Suprapubic skin (tissue), 4 donors: Measurements from ENCODE around the gene CSRNP3. TPM values are rescaled to one million over a fixed set of nuclear protein-coding genes. Genes with fewer than 3 reads are reported as not detected.

Experiments used
- DNase-seq, 2 donors: peaks; one replicate each; pipeline ENCODE4 v3.0.0-alpha.2; 2019; ENCODE audit warnings: low spot score in 2 of 2
- H3K27ac ChIP-seq: fragments of 200-600 bp; sonication (generic); one replicate; pipeline ENCODE4 v1.5.1; 2019
- H3K27me3 ChIP-seq: fragments of 200-600 bp; sonication (generic); one replicate; pipeline ENCODE4 v1.5.1; 2019
- H3K36me3 ChIP-seq: fragments of 200-600 bp; sonication (generic); one replicate; pipeline ENCODE4 v1.5.1; 2019
- H3K4me1 ChIP-seq: fragments of 200-600 bp; sonication (generic); one replicate; pipeline ENCODE4 v1.5.1; 2019
- H3K4me3 ChIP-seq: fragments of 200-600 bp; sonication (generic); one replicate; pipeline ENCODE4 v1.5.1; 2019; ENCODE audit warnings: mild to moderate bottlenecking
- H3K9me3 ChIP-seq: fragments of 200-600 bp; sonication (generic); one replicate; pipeline ENCODE4 v1.5.1; 2019
- EP300 ChIP-seq: sonication (generic); formaldehyde crosslinking; IDR thresholded peaks from one replicate; pipeline ENCODE4 v1.6.1; 2017; ENCODE audit warnings: antibody characterized with exemption
- POLR2A ChIP-seq, 2 donors: fragments of 450-650 bp; IDR thresholded peaks; one replicate each; pipeline ENCODE4 v1.6.1; 2017; ENCODE audit warnings: antibody characterized with exemption in 2 of 2, mild to moderate bottlenecking in 2 of 2, moderate library complexity in 2 of 2
- POLR2AphosphoS5 ChIP-seq, 3 donors: sonication (generic); formaldehyde crosslinking; IDR thresholded peaks; one replicate each; pipeline ENCODE4 v1.6.1; 2017; ENCODE audit warnings: antibody characterized with exemption in 3 of 3
- WGBS: methylation state at CpG from one replicate; pipeline ENCODE4 v1.1.5; 2018; 5-methylcytosine and 5-hydroxymethylcytosine counted together
- total RNA-seq, 4 donors: library from RNA; depleted of rRNA; stranded (reverse); fragments of >200 nt; gene quantifications; one replicate each; pipeline ENCODE4 v1.1.0, GENCODE V29; 2016
- TF ChIP-seq, protein P1 (sequence below), 2 donors: fragments of 200-600 bp in 1 of 2; fragments of 450-650 bp in 1 of 2; sonication (generic) in 1 of 2; IDR thresholded peaks; one replicate each; pipeline ENCODE4 v1.5.1; 2016 to 2019; ENCODE audit warnings: antibody characterized with exemption in 2 of 2, mild to moderate bottlenecking in 1 of 2, moderate library complexity in 1 of 2

Gene CSRNP3
- total RNA-seq, 4 donors from 2014 or later = 1.3 to 7.2 (median 4.3) TPM

DNA sequence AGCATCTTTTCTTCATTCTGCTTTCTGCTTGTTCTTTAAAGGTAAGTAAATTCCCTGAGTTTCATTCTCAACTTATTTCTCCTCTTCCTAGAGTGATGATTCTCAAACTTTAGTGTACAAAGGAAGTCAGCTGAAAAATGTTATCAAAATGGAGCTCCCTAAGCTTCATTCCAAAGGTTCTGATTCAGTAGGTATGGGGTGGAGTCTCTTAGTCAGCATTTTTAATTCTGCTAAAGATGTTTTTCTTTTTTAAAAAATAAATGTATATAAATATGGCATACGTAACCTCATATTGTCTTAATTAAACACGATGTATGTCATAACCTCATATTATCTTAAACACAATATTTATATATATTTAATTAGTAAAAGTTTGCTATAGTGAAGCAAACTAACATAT, 3.1 kb upstream of the CSRNP3 start:
- H3K27me3 ChIP-seq = no peaks in the 10 kb centered on the region
- DNase-seq = no peak
- H3K27ac ChIP-seq = no peak overlapping the region
- no peak for TF ChIP-seq POLR2AphosphoS5 (IDR thresholded peaks at IDR 0.05)
- TF ChIP-seq EP300 = no peak
- no peak for TF ChIP-seq POLR2A (IDR thresholded peaks at IDR 0.05)
- TF ChIP-seq, protein P1, sequence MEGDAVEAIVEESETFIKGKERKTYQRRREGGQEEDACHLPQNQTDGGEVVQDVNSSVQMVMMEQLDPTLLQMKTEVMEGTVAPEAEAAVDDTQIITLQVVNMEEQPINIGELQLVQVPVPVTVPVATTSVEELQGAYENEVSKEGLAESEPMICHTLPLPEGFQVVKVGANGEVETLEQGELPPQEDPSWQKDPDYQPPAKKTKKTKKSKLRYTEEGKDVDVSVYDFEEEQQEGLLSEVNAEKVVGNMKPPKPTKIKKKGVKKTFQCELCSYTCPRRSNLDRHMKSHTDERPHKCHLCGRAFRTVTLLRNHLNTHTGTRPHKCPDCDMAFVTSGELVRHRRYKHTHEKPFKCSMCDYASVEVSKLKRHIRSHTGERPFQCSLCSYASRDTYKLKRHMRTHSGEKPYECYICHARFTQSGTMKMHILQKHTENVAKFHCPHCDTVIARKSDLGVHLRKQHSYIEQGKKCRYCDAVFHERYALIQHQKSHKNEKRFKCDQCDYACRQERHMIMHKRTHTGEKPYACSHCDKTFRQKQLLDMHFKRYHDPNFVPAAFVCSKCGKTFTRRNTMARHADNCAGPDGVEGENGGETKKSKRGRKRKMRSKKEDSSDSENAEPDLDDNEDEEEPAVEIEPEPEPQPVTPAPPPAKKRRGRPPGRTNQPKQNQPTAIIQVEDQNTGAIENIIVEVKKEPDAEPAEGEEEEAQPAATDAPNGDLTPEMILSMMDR (IDR thresholded peaks at IDR 0.05) = no peak
- H3K36me3 ChIP-seq = no peaks in the 10 kb centered on the region
- no peak overlapping the region for H3K4me3 ChIP-seq
- WGBS = 94% methylated on average over 2 of the region's 2 CpGs
- peaks cover 11% of the 10 kb centered on the region for H3K4me1 ChIP-seq
- no peaks in the 10 kb centered on the region for H3K9me3 ChIP-seq

DNA sequence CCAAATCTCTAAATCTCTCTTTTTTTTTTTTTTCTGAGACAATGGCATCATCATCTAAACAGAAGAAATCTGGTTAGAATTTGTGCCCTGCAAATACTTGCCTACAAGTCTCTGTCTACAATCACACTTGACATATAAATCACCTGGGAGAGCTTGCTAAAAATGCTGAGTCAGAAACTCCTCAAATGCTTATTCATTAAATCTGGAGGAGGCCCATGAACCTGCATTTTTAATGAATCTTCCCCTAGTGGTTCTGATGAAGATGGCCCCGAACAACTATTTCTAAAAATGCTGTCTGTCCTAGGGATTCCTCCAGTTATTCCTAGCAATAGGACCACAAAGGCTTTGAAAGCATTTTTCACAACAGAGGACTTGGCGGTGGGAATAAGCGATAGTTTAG, 1.6 kb upstream of the CSRNP3 start:
- Histone ChIP-seq H3K36me3 (no peaks in the 10 kb centered on the region), H3K4me3 (no peak overlapping the region), H3K9me3 (no peaks in the 10 kb centered on the region), H3K4me1 (peaks cover 11% of the 10 kb centered on the region), H3K27me3 (no peaks in the 10 kb centered on the region), H3K27ac (no peak overlapping the region)
- no peak for DNase-seq
- no peak for TF ChIP-seq EP300
- TF ChIP-seq POLR2A (IDR thresholded peaks at IDR 0.05) = no peak
- TF ChIP-seq, protein P1 (IDR thresholded peaks at IDR 0.05) = no peak
- no peak for TF ChIP-seq POLR2AphosphoS5 (IDR thresholded peaks at IDR 0.05)
- 98% methylated on average over 3 of the region's 3 CpGs for WGBS

DNA sequence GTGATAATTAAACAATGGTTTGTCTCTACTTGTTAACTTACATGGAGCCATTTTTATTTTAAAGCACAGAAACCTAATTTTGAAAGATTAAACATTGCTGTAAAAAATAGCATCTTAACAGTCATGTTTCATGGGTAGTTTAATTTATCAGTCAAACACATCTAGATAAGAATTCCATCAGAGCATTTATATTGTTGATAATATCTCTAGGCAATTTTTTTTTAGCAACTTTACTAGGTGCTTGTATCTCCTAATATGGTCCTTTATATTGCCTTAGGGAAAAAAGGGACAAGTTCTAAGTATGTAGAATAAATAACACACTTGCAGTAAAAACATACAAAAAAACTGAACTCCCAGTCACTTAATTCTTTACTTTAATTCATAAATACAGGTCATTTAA, 863 bp downstream of the CSRNP3 start:
- peak overlapping the region; percentile 51 for H3K4me3 ChIP-seq
- DNase-seq = no peak
- no peak overlapping the region for H3K27ac ChIP-seq
- H3K36me3 ChIP-seq = no peaks in the 10 kb centered on the region
- H3K27me3 ChIP-seq = no peaks in the 10 kb centered on the region
- H3K4me1 ChIP-seq = peaks cover 11% of the 10 kb centered on the region
- TF ChIP-seq POLR2A (IDR thresholded peaks at IDR 0.05) (no peak), POLR2AphosphoS5 (IDR thresholded peaks at IDR 0.05) (no peak), EP300 (no peak)
- TF ChIP-seq, protein P1 (IDR thresholded peaks at IDR 0.05) = no peak
- H3K9me3 ChIP-seq = no peaks in the 10 kb centered on the region

- TF ChIP-seq, protein P1 (IDR thresholded peaks at IDR 0.05) = no peak
- TF ChIP-seq POLR2A (IDR thresholded peaks at IDR 0.05) (no peak), EP300 (no peak), POLR2AphosphoS5 (IDR thresholded peaks at IDR 0.05) (no peak)
- DNase-seq = no peak
- no peaks in the 10 kb centered on the region for H3K27me3 ChIP-seq
- 26% methylated on average over 1 of the region's 1 CpG for WGBS
- no peaks in the 10 kb centered on the region for H3K9me3 ChIP-seq
- H3K4me1 ChIP-seq = peaks cover 11% of the 10 kb centered on the region
- H3K36me3 ChIP-seq = no peaks in the 10 kb centered on the region
- no peak overlapping the region for H3K4me3 ChIP-seq
- no peak overlapping the region for H3K27ac ChIP-seq
Measured at GRCh38 chr2:165471349-165471950, 2.0 kb downstream of the CSRNP3 start.

GRCh38 chr2:165472922-165473321, 3.4 kb downstream of the CSRNP3 start:
- no peak overlapping the region for H3K27ac ChIP-seq
- no peaks in the 10 kb centered on the region for H3K9me3 ChIP-seq
- WGBS = 78% methylated on average over 3 of the region's 3 CpGs
- TF ChIP-seq, protein P1 (IDR thresholded peaks at IDR 0.05) = no peak
- no peak for TF ChIP-seq POLR2AphosphoS5 (IDR thresholded peaks at IDR 0.05)
- TF ChIP-seq EP300 = no peak
- TF ChIP-seq POLR2A (IDR thresholded peaks at IDR 0.05) = no peak
- no peaks in the 10 kb centered on the region for H3K36me3 ChIP-seq
- peaks cover 11% of the 10 kb centered on the region for H3K4me1 ChIP-seq
- H3K4me3 ChIP-seq = no peak overlapping the region
- no peaks in the 10 kb centered on the region for H3K27me3 ChIP-seq
- no peak for DNase-seq
